ENCODE measurements around the gene SFSWAP. TPM values are rescaled to one million over a fixed set of nuclear protein-coding genes. Genes with fewer than 3 reads are reported as not detected.

Gene SFSWAP
- polyA plus RNA-seq, 1 donor from 2014 or later = 56.6 TPM

DNA sequence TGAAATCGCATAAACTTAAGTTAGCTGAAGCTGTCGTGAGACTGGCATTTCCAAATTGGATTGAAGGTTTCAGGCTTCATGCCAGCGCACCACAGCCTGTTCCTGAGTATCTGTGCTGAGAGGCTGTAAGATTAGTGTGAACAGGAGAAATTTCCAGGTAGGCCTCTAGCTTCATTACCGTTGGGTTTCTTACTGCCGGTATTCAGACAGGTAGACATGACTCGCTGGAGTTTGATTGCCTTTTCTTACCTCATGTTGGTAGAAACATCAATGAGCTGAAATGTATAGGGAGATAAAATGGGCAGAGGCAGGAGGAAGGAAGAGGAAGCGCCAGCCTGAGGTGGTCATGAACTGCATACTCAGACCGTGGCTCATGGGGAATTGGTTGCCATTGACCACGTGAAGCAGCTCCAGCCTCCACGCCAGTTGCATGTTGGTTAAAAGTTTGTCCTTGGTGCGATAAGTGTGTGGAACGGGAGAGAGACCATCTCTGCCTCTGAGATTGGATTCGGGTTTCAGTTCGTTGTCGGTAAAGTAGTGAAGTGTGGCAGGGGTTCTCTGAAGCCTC lies 75.0 kb downstream of the SFSWAP start:
- H2AFZ ChIP-seq (ENCODE audit: low read depth, low read length) = no peak overlapping the region
- H3K36me3 ChIP-seq (ENCODE audit: insufficient read depth, low read length) = peaks cover 6% of the 10 kb centered on the region
- no peaks in the 10 kb centered on the region for H3K27me3 ChIP-seq (ENCODE audit: insufficient read depth, low read depth, low read length)
- no peak overlapping the region for H3K4me3 ChIP-seq (ENCODE audit: low read length)
- H3K79me2 ChIP-seq (replicated peaks; ENCODE audit: insufficient read depth, low read length) = no peaks in the 10 kb centered on the region
- no peak overlapping the region for H3K9ac ChIP-seq (ENCODE audit: low read length)
- no peaks in the 10 kb centered on the region for H4K20me1 ChIP-seq (ENCODE audit: insufficient read depth)
- H3K4me2 ChIP-seq (ENCODE audit: low read length) = no peak overlapping the region
- no peaks in the 10 kb centered on the region for H3K9me3 ChIP-seq (ENCODE audit: low read length)
- no peak for TF ChIP-seq EZH2 (IDR thresholded peaks at IDR 0.05; ENCODE audit: borderline replicate concordance, insufficient read depth, low read length, poor library complexity, severe bottlenecking)
- H3F3A ChIP-seq (ENCODE audit: insufficient read depth, low read length, poor library complexity, severe bottlenecking) = no peaks in the 10 kb centered on the region
- H3K9me2 ChIP-seq (ENCODE audit: insufficient read depth, low read length) = no peaks in the 10 kb centered on the region
- H3K27ac ChIP-seq (ENCODE audit: low read length) = peak overlapping the region; percentile 59

DNA sequence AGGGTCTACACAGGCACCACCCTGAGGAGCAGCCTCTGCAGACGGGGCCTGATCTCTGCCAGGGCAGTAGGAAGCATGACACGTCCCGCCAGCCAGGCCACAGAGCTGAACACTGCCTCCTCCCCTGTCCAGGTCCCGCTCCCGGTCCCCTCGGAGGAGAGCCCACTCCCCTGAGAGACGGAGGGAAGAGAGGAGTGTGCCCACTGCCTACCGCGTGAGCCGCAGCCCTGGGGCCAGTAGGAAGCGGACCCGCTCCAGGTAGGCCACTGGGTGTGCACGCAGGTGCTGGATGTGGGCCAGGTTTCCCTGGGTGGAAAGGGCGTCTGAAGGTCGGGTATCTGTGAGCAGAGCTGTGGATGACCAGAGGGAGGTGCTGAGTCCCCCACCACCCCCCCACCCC lies 75.4 kb downstream of the SFSWAP start:
- Histone ChIP-seq H3K9me3 (ENCODE audit: low read length) (no peaks in the 10 kb centered on the region), H3K36me3 (ENCODE audit: insufficient read depth, low read length) (peaks cover 6% of the 10 kb centered on the region), H2AFZ (ENCODE audit: low read depth, low read length) (no peak overlapping the region), H3K9me2 (ENCODE audit: insufficient read depth, low read length) (no peaks in the 10 kb centered on the region), H3K9ac (ENCODE audit: low read length) (no peak overlapping the region), H4K20me1 (ENCODE audit: insufficient read depth) (no peaks in the 10 kb centered on the region), H3K79me2 (replicated peaks; ENCODE audit: insufficient read depth, low read length) (no peaks in the 10 kb centered on the region), H3K27ac (ENCODE audit: low read length) (no peak overlapping the region), H3F3A (ENCODE audit: insufficient read depth, low read length, poor library complexity, severe bottlenecking) (no peaks in the 10 kb centered on the region), H3K4me2 (ENCODE audit: low read length) (no peak overlapping the region), H3K27me3 (ENCODE audit: insufficient read depth, low read depth, low read length) (no peaks in the 10 kb centered on the region), H3K4me3 (ENCODE audit: low read length) (no peak overlapping the region)
- no peak for TF ChIP-seq TAF1 (IDR thresholded peaks at IDR 0.05; ENCODE audit: low read depth)
- TF ChIP-seq EZH2 (IDR thresholded peaks at IDR 0.05; ENCODE audit: borderline replicate concordance, insufficient read depth, low read length, poor library complexity, severe bottlenecking) = no peak
- no peak for TF ChIP-seq MXI1 (conservative IDR thresholded peaks at IDR 0.05; ENCODE audit: poor library complexity, severe bottlenecking)
- TF ChIP-seq SMC3 (conservative IDR thresholded peaks at IDR 0.05; ENCODE audit: poor library complexity) = no peak
- TF ChIP-seq EP300 (conservative IDR thresholded peaks at IDR 0.05; ENCODE audit: poor library complexity, severe bottlenecking) = no peak
- TF ChIP-seq POLR2AphosphoS5 (IDR thresholded peaks at IDR 0.05) = no peak
- no peak for TF ChIP-seq RAD21 (conservative IDR thresholded peaks at IDR 0.05)
- TF ChIP-seq, protein P1, sequence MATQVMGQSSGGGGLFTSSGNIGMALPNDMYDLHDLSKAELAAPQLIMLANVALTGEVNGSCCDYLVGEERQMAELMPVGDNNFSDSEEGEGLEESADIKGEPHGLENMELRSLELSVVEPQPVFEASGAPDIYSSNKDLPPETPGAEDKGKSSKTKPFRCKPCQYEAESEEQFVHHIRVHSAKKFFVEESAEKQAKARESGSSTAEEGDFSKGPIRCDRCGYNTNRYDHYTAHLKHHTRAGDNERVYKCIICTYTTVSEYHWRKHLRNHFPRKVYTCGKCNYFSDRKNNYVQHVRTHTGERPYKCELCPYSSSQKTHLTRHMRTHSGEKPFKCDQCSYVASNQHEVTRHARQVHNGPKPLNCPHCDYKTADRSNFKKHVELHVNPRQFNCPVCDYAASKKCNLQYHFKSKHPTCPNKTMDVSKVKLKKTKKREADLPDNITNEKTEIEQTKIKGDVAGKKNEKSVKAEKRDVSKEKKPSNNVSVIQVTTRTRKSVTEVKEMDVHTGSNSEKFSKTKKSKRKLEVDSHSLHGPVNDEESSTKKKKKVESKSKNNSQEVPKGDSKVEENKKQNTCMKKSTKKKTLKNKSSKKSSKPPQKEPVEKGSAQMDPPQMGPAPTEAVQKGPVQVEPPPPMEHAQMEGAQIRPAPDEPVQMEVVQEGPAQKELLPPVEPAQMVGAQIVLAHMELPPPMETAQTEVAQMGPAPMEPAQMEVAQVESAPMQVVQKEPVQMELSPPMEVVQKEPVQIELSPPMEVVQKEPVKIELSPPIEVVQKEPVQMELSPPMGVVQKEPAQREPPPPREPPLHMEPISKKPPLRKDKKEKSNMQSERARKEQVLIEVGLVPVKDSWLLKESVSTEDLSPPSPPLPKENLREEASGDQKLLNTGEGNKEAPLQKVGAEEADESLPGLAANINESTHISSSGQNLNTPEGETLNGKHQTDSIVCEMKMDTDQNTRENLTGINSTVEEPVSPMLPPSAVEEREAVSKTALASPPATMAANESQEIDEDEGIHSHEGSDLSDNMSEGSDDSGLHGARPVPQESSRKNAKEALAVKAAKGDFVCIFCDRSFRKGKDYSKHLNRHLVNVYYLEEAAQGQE (IDR thresholded peaks at IDR 0.05; ENCODE audit: borderline replicate concordance) = no peak
- TF ChIP-seq, protein P2, sequence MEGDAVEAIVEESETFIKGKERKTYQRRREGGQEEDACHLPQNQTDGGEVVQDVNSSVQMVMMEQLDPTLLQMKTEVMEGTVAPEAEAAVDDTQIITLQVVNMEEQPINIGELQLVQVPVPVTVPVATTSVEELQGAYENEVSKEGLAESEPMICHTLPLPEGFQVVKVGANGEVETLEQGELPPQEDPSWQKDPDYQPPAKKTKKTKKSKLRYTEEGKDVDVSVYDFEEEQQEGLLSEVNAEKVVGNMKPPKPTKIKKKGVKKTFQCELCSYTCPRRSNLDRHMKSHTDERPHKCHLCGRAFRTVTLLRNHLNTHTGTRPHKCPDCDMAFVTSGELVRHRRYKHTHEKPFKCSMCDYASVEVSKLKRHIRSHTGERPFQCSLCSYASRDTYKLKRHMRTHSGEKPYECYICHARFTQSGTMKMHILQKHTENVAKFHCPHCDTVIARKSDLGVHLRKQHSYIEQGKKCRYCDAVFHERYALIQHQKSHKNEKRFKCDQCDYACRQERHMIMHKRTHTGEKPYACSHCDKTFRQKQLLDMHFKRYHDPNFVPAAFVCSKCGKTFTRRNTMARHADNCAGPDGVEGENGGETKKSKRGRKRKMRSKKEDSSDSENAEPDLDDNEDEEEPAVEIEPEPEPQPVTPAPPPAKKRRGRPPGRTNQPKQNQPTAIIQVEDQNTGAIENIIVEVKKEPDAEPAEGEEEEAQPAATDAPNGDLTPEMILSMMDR (IDR thresholded peaks at IDR 0.05; ENCODE audit: poor library complexity, severe bottlenecking) = no peak

Data from neural cell (in vitro differentiated cells).